NCI-H82 (cell line): Measurements from ENCODE around the gene C1QTNF1.
"Not testable (repeated sequence)": the region's sequence is repeated elsewhere in the genome, so short reads cannot be mapped to it uniquely, and the experiment has no call there.

Source experiments
- DNase-seq: peaks from one replicate; lab custom pipeline; 2025; lab: John Stamatoyannopoulos, UW

Gene C1QTNF1

GRCh38 chr17:79054200-79054960 is 30.4 kb downstream of the C1QTNF1 start:
- no peak for DNase-seq

DNA sequence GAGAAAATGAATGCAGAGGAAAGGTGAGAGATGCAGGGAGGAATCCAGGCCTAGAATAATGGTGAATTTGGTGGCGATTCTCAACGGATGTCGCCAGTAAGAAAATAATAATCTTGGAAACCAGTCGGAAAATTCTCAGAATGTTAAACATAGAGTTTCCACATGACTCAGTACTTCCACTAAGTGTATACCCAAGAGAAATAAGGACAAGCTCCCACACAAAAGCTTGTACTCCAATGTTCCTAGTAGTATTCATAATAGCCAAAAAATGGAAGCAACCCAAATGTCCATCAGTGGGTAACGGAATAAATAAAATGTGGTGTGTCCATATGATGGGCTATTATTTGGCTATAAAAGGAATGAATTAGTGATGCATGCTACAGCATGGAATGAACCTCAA is 31.2 kb downstream of the C1QTNF1 start:
- DNase-seq = no peak

DNA sequence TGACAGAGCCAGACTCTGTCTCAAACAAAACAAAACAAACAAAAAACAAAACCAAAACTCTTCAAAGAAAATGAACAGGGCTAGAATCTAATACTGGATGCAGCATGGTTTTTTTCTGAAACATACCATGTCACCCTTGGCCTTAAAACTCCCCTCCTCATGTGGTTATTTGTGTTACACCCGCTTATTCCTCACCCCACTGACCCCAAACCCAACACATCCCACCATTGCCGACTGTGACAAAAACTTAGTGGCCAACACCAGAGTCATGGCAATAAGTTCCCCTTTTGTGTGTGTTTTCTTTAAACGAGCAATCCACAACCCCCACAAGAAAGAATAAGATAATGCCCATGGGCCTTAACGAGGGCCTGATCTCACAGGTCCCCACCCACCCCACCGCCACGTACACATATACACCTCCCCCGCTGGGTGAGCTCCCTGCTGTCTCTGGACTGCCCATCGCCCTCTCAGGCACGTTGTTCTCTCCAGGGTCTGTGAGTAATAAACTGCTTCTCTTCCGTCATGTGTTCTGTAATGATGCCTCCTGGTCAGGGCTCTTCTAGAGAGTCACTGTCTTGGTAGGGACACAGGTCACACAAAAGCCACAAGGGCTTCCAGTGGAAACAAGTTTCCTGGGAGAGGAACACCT is 33.9 kb downstream of the C1QTNF1 start:
- DNase-seq = no peak

GRCh38 chr17:79062691-79063090 is 38.7 kb downstream of the C1QTNF1 start:
- DNase-seq = no peak

DNA sequence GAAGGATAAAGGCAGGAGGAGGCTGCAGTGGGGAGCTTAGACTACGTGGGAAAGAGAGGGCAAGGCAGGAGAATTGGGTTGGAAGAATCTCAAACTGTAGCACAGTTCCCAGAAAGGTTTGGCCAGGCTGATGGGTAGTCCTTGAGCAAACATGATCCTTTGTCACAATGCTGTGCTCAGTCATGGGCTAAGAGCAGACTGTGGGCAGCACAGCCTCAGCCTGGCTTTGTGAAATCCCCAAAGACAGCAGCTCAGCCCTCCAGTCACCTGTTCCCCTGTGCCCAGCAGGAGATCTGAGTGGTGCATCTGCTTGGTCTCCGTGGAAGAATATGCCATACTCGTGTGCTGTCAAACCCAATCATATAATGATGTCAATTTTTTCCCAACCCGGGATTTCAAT is 40.1 kb downstream of the C1QTNF1 start:
- no peak for DNase-seq

- DNase-seq = peak; percentile 64
Measured at GRCh38 chr17:79065105-79065670, 41.2 kb downstream of the C1QTNF1 start.

DNA sequence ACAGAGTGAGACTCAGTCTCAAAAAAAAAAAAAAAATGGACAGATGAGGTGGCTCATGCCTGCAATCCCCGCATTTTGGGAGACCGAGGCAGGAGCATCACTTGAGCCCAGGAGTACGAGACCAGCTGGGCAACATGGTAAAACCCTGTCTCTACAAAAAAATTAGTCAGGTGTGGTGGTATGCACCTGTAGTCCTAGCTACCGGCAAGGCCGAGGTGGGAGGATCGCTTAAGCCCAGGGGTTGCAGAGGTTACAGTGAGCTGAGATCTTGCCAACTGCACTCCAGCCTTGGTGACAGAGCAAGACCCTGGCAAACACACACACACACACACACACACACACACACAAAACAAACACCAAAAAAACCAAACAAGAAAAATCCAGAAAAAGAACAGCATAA is 43.0 kb downstream of the C1QTNF1 start:
- DNase-seq = no peak

- DNase-seq = no peak
Measured at GRCh38 chr17:79070266-79070880, 46.4 kb downstream of the C1QTNF1 start.

- no peak for DNase-seq
Measured at GRCh38 chr17:79071161-79071740, 47.3 kb downstream of the C1QTNF1 start.

GRCh38 chr17:79072544-79072943 is 48.6 kb downstream of the C1QTNF1 start:
- DNase-seq = no peak

- no peak for DNase-seq
Measured at GRCh38 chr17:79073016-79073705, 49.2 kb downstream of the C1QTNF1 start.

DNA sequence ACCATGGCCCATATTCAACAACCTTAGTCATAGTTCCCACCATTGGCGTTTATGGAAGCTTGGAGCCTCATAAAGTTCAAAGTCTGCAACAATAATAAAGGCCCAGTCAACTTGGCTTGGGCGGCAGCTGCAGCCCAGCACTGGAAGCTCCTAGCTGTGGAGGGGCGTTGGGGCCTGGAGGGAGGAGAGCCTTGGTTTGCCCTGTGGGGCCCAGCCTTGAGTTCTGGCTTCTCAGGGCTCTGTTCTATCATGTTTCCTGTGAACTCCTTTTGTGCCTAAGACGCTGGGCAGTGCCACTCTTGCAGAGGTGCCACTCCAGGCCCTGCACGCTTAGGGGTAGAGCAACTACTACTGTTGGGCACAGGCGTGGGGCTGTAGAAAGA is 49.7 kb downstream of the C1QTNF1 start:
- no peak for DNase-seq

DNA sequence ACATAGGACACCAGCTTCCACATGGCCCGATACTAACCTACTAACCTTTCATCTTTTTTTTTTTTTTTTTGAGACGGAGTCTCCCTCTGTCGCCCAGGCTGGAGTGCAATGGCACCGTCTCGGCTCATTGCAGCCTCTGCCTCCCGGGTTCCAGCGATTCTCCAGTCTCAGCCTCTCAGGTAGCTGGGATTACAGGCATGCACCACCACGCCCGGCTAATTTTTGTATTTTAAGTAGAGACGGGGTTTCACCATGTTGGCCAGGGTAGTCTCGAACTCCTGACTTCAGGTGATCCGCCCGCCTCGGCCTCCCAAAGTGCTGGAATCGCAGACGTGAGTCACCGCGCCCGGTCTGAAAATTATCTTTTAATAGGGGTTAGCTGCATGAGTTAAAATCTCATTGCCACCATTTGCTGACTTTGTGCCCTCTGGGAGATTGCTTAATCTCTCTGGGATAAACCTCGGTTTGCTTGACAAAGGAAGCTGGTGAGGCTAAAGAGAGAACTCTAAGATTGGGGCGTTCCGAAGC is 50.2 kb downstream of the C1QTNF1 start:
- not testable (repeated sequence) for DNase-seq

GRCh38 chr17:79074649-79075445 is 50.9 kb downstream of the C1QTNF1 start, which contains the start of gene ENGASE:
ENGASE (plus strand) TSS chr17:79074824; CDS start chr17:79074945, 121 bp downstream.
- peak; percentile 97 for DNase-seq

GRCh38 chr17:79075446-79075750 is 51.4 kb downstream of the C1QTNF1 start:
- DNase-seq = peak; percentile 21

- DNase-seq = no peak
Measured at GRCh38 chr17:79075861-79076406, 52.0 kb downstream of the C1QTNF1 start.

GRCh38 chr17:79077587-79077986 is 53.6 kb downstream of the C1QTNF1 start:
- no peak for DNase-seq

DNA sequence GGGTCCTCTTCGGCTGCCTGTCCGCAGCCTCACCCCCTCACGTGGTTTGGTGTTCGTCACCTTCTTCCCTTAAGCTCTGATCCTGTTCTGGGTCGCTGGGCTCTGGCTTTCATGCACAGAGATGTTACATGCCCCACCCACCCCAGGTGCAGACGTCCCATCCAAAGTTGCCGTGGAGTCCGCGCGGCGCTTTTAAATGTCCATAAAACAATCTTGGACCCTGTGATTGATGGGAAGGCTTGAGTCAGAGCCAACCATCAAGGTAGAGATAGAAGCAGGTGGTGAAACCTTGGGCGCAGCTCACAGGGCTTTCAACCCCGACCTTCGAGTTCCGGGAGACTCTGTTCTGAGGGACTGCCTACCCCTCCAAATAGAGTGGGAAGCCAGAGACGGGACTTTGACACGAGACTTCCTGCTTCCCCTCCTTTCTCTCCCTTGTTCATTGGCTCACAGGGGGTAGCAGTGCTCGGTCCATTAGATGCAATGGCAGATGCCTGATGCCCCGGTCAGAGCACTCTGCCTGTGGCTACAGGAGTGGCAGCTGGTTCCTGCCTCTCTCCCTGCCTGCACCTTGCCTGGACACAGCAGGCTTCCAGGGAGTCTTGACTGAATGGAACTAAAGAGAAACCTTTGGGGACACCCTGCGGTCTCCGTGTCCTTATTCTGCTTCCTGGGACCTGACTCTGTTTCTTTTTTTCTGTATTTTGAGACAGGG is 54.7 kb downstream of the C1QTNF1 start:
- DNase-seq = no peak

DNA sequence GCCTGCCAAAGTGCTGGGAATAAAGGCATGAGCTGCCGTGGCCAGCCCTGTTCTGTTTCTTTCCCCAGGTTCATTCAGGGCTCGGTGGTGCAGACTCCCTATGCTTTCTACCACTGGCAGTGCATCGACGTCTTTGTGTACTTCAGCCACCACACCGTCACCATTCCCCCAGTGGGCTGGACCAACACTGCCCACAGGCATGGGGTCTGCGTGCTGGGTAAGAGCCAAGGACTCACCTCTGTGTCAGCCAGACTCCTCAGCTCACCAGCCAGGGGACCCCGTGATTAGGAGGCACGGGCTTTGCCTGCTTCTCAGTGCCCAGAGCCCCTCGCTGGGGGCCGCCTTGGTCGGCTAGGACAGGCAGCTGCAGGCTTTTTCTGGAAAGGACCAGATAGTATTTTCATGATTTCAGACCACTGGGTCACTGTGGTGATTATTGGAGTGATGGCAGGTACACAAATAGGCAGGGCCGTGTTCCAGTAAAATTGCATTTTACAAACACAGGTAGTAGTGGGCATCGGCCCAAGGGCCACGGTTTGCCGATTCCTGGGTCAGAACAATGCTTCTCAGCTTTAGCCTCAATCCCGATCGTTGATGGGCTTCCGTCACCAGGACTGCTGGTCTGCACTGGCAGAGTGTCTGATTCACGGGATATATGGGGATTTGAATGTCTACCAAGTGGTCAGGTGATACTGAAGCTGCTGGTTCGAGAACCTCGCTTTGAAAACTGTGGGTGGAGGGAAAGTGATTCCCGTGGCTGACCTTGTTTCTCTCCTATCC is 55.6 kb downstream of the C1QTNF1 start:
- no peak for DNase-seq
